ENCODE measurements around the gene CDKN1B.

CDKN1B gene

DNA sequence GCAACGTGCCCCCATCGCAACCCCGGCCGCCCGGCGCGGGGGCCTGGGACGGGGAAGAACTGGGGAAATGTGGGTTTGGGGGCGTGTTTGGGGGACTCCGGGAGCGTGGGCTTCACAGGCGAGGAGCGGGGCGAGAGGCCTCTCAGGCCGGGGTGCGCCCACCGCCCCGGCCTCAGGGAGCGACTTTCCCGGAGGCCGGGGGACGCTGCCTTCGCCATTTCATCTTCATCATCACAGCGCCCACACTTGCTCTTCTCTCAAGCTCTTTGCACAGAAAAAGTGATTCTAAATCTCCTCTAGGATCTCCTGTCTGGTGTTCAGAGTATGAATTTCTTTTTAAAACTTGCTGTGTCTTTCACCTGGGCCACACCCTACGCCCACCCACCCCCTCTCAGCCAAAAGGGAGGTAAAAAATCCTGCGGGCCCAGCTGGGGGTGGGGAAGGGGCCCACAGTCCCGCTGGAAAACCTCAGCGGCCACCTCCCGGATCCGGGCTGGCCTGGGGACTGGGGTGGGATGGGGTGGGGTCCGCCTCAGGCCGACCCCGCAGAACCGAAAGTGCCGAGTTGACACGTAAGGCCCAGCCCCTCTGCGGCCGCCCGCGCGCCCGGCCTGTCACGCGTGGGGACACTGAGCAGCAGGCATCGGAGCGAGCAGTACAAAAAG lies 7.4 kb downstream of the CDKN1B start:
- H3K27ac ChIP-seq (replicated peaks) = peak overlapping the region; percentile 98
- H3K4me3 ChIP-seq (replicated peaks; ENCODE audit: insufficient read depth, low read length) = peak overlapping the region; percentile 52
- TF ChIP-seq SPI1 (IDR thresholded peaks at IDR 0.05; ENCODE audit: borderline replicate concordance, low read depth) (no peak), GABPA (IDR thresholded peaks at IDR 0.05; ENCODE audit: low read depth) (no peak), REST (IDR thresholded peaks at IDR 0.05; ENCODE audit: insufficient replicate concordance, low read depth) (no peak), POLR2AphosphoS5 (IDR thresholded peaks at IDR 0.05; ENCODE audit: low read depth) (no peak)
- TF ChIP-seq, protein P1, sequence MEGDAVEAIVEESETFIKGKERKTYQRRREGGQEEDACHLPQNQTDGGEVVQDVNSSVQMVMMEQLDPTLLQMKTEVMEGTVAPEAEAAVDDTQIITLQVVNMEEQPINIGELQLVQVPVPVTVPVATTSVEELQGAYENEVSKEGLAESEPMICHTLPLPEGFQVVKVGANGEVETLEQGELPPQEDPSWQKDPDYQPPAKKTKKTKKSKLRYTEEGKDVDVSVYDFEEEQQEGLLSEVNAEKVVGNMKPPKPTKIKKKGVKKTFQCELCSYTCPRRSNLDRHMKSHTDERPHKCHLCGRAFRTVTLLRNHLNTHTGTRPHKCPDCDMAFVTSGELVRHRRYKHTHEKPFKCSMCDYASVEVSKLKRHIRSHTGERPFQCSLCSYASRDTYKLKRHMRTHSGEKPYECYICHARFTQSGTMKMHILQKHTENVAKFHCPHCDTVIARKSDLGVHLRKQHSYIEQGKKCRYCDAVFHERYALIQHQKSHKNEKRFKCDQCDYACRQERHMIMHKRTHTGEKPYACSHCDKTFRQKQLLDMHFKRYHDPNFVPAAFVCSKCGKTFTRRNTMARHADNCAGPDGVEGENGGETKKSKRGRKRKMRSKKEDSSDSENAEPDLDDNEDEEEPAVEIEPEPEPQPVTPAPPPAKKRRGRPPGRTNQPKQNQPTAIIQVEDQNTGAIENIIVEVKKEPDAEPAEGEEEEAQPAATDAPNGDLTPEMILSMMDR (IDR thresholded peaks at IDR 0.05; ENCODE audit: insufficient read depth, low read length) = no peak
- no peaks in the 10 kb centered on the region for H3K27me3 ChIP-seq (ENCODE audit: insufficient read depth, poor library complexity, severe bottlenecking)
- no peak for DNase-seq (ENCODE audit: low read depth in 1 of 2, low spot score in 1 of 2)

DNA sequence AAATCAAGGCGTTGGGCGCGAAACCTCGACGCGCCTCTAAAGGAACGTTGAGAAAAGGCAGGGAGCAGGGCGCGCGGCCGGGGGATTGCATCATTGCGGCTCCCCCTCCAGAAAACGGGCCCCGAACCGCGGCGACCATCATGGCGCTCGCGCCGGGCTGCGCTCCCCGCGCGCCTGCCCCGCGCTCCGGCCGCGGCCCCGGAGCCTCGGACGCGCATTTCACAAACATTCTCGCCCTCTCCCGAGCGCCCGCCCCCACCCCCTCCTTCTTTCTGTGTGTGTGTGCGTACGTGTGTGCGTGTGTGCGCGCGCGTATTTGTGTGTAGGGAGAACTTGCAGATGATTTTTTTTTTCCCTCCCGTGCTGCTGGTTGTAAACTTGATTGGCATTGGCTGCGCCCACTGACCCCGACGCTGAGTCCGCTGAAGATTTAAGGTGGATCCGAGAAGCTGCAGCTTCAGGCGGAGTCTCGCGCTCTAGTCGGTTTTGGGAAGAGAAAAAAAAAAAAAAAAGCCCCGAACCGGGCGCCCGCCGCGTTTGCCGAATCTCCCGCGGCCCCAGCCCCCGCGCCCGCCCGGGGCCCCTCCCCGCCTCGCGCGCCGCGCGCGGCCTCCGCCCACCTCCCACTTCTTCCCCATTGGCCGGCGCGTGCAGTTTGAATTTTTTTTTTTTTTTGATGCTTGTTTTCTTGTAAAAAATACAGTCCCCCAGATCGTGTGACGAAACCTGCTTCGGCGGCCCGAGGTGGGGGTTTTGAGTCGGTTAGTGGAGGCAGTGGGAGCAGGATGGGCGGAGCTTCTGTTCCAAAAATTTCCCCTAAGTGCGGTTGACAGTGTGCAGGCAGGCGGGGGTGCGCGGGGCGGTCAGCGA lies 8.2 kb downstream of the CDKN1B start:
- TF ChIP-seq REST (IDR thresholded peaks at IDR 0.05; ENCODE audit: insufficient replicate concordance, low read depth) (peak; percentile 21), GABPA (IDR thresholded peaks at IDR 0.05; ENCODE audit: low read depth) (no peak), SPI1 (IDR thresholded peaks at IDR 0.05; ENCODE audit: borderline replicate concordance, low read depth) (no peak), POLR2AphosphoS5 (IDR thresholded peaks at IDR 0.05; ENCODE audit: low read depth) (peak; percentile 62)
- TF ChIP-seq, protein P1 (IDR thresholded peaks at IDR 0.05; ENCODE audit: insufficient read depth, low read length) = no peak
- H3K27ac ChIP-seq (replicated peaks) = peak overlapping the region; percentile 98
- no peaks in the 10 kb centered on the region for H3K27me3 ChIP-seq (ENCODE audit: insufficient read depth, poor library complexity, severe bottlenecking)
- peak; percentile 96 to 98 for DNase-seq (ENCODE audit: low read depth in 1 of 2, low spot score in 1 of 2)
- peak overlapping the region; percentile 52 for H3K4me3 ChIP-seq (replicated peaks; ENCODE audit: insufficient read depth, low read length)

GRCh38 chr12:12725956-12726554 lies 8.9 kb downstream of the CDKN1B start:
- peak; percentile 86; the same call in 1 of the 2 replicates for TF ChIP-seq POLR2AphosphoS5 (IDR thresholded peaks at IDR 0.05; ENCODE audit: low read depth)
- no peak for TF ChIP-seq GABPA (IDR thresholded peaks at IDR 0.05; ENCODE audit: low read depth)
- Histone ChIP-seq H3K27ac (replicated peaks) (peak overlapping the region; percentile 98), H3K27me3 (ENCODE audit: insufficient read depth, poor library complexity, severe bottlenecking) (no peaks in the 10 kb centered on the region)

More at GRCh38 chr12:12725956-12726554, 8.9 kb downstream of the CDKN1B start:
- DNase-seq (ENCODE audit: low read depth in 1 of 2, low spot score in 1 of 2) = no peak
- peak overlapping the region; percentile 52 for H3K4me3 ChIP-seq (replicated peaks; ENCODE audit: insufficient read depth, low read length)
